Calu3 (cell line): ENCODE data around the gene PDE9A. TPM values are rescaled to one million over a fixed set of nuclear protein-coding genes. Genes with fewer than 3 reads are reported as not detected.

Experiments
- BruUV-seq: library from RNA; stranded (reverse); fragments of 400-500 nt; replicated peaks from 2 replicates; lab custom pipeline; 2021; lab: Mats Ljungman, UMichigan
- CTCF ChIA-PET: fragments of 300-600 bp; sonication (Branson Sonifier 250); formaldehyde crosslinking; loops from one replicate; lab custom pipeline; 2022; ENCODE audit warnings: antibody characterized with exemption; lab: Charles Lee
- DNase-seq: peaks from one replicate; pipeline ENCODE4 v3.0.0; 2022
- H3K27ac Mint-ChIP-seq: one replicate; pipeline ENCODE4 v1.8.0; 2022; ENCODE audit warnings: mixed read lengths; ENCODE audit not compliant: unreplicated experiment
- H3K27me3 Mint-ChIP-seq: one replicate; pipeline ENCODE4 v1.8.0; 2022; ENCODE audit warnings: mixed read lengths; ENCODE audit not compliant: unreplicated experiment
- H3K36me3 Mint-ChIP-seq: one replicate; pipeline ENCODE4 v1.8.0; 2022; ENCODE audit warnings: mild to moderate bottlenecking, moderate library complexity, mixed read lengths; ENCODE audit not compliant: insufficient read depth, unreplicated experiment
- H3K4me1 Mint-ChIP-seq: one replicate; pipeline ENCODE4 v1.8.0; 2022; ENCODE audit warnings: mild to moderate bottlenecking, low read depth, mixed read lengths; ENCODE audit not compliant: unreplicated experiment
- H3K4me3 Mint-ChIP-seq: one replicate; pipeline ENCODE4 v1.8.0; 2022; ENCODE audit warnings: mild to moderate bottlenecking, low read depth, moderate library complexity, mixed read lengths; ENCODE audit not compliant: unreplicated experiment
- H3K9me3 Mint-ChIP-seq: one replicate; pipeline ENCODE4 v1.8.0; 2022; ENCODE audit warnings: low read depth, mixed read lengths; ENCODE audit not compliant: unreplicated experiment
- intact Hi-C: fragments of 100-400 bp; cut with micrococcal nuclease; formaldehyde crosslinking; loops from one replicate; pipeline ENCODE4 v1.10.0; 2022; ENCODE audit not compliant: unreplicated experiment
- total RNA-seq: library from RNA; stranded (reverse); gene quantifications from 2 replicates; pipeline ENCODE4 v1.2.3, GENCODE V29; 2022
- TF ChIP-seq, protein P1 (sequence below): fragments of 200-600 bp; IDR thresholded peaks from one replicate; pipeline ENCODE4 v1.8.0; 2022; ENCODE audit warnings: antibody characterized with exemption; ENCODE audit not compliant: unreplicated experiment

The PDE9A gene
- total RNA-seq, 1 experiment from 2014 or later: 10.9 TPM

DNA sequence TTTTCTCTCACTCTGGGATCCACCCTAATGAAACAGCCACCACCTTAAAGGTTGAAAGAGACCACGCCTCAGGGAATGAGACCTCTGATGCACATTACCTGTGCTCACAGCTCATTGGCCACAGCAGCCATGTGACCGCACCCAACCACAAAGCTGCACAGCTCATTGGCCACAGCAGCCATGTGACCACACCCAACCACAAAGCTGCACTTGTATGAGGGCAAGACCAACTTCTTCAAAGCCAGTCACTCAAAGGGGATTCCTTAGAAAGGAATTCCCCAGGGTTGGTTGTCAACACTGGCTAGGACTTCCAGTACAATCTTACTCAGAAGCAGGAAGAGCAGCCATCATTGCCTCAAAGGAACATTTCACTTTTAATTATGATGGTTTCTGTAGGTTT, 43.6 kb upstream of the PDE9A start:
- Mint-ChIP-seq H3K36me3 (peaks cover 8% of the 10 kb centered on the region), H3K27me3 (no peaks in the 10 kb centered on the region), H3K27ac (no peak overlapping the region), H3K4me1 (peaks cover 24% of the 10 kb centered on the region), H3K4me3 (no peak overlapping the region), H3K9me3 (peaks cover 8% of the 10 kb centered on the region)
- CTCF ChIA-PET: interaction anchor here (0.6 kb wide), 1 partner anchor 64 kb away, joined by 4 read pairs; no protein-coding TSS in a partner anchor
- DNase-seq: no peak
- TF ChIP-seq, protein P1, sequence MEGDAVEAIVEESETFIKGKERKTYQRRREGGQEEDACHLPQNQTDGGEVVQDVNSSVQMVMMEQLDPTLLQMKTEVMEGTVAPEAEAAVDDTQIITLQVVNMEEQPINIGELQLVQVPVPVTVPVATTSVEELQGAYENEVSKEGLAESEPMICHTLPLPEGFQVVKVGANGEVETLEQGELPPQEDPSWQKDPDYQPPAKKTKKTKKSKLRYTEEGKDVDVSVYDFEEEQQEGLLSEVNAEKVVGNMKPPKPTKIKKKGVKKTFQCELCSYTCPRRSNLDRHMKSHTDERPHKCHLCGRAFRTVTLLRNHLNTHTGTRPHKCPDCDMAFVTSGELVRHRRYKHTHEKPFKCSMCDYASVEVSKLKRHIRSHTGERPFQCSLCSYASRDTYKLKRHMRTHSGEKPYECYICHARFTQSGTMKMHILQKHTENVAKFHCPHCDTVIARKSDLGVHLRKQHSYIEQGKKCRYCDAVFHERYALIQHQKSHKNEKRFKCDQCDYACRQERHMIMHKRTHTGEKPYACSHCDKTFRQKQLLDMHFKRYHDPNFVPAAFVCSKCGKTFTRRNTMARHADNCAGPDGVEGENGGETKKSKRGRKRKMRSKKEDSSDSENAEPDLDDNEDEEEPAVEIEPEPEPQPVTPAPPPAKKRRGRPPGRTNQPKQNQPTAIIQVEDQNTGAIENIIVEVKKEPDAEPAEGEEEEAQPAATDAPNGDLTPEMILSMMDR: no peak
- no TSS peak for BruUV-seq
- intact Hi-C loops: loop anchor here (5.0 kb wide), 1 partner anchor 42 kb away; the partner anchor contains the start of gene PDE9A

DNA sequence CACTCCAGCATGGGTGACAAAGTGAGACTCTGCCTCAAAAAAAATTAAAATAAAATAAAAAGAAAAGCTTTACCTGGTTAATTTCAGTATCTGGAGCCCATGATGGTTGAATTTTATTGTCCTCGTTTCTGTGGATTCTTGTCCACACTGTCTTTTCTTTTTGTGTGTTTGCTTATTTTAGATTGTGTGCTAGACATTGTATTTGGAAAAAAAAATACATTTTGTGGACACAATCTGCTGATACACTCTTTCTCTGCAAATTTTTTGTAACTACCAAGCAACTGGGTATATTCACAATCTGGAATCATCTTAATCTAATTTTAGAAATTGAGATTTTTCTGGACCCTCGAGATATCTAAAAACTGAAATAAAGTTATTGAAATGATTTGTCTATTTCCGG, 41.6 kb upstream of the PDE9A start:
- no peaks in the 10 kb centered on the region for H3K36me3 Mint-ChIP-seq
- CTCF ChIA-PET: no interaction called here
- H3K4me1 Mint-ChIP-seq: peaks cover 24% of the 10 kb centered on the region
- no peaks in the 10 kb centered on the region for H3K27me3 Mint-ChIP-seq
- intact Hi-C loops: no loop called here
- peaks cover 4% of the 10 kb centered on the region for H3K9me3 Mint-ChIP-seq
- no TSS peak for BruUV-seq
- no peak overlapping the region for H3K4me3 Mint-ChIP-seq
- DNase-seq: no peak
- TF ChIP-seq, protein P1: no peak
- H3K27ac Mint-ChIP-seq: no peak overlapping the region

DNA sequence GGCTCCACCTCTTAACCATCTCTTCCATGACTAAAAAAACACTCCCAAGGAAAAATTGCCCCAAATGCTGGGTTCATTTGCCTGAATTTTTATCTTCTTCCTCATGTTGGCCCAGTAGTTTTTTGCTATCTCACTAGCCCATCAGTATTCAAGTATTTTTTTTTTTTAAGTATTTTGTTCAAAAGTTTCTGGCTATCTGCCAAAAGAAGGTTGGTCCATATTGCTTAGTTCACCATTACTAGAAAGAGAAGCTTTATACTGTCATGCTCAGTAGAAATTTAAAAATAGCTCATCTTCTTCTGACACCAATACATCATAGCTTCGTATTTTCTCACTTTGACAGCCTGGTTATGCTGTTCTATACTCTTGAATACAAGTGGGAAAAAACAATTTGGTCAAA, 41.0 kb upstream of the PDE9A start:
- intact Hi-C loops: no loop called here
- Mint-ChIP-seq H3K36me3 (no peaks in the 10 kb centered on the region), H3K9me3 (peaks cover 4% of the 10 kb centered on the region), H3K4me1 (peaks cover 20% of the 10 kb centered on the region), H3K4me3 (no peak overlapping the region), H3K27ac (no peak overlapping the region), H3K27me3 (no peaks in the 10 kb centered on the region)
- no peak for DNase-seq
- TF ChIP-seq, protein P1: no peak
- no TSS peak for BruUV-seq
- CTCF ChIA-PET: no interaction called here

DNA sequence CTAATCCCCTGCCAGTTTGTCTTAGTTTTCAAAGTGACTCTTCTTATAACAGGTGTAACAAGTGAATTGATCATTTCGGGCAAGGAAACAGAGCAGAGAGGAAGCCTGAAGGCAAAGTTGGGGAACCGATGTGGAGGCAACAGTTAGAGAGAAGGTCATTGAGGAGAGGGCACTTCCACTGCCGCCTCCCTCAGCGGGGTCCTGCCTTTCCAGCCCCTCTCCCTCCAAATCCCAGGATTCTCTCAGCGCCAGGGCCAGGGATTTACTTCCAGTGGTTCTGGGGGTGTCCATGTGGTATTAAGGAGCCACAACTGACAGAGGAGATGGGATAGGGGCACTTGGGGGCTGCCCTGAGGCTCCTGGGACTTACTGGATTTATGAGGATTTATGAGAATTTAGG, 39.7 kb upstream of the PDE9A start:
- Mint-ChIP-seq H3K4me3 (no peak overlapping the region), H3K27ac (no peak overlapping the region), H3K36me3 (no peaks in the 10 kb centered on the region), H3K4me1 (peaks cover 6% of the 10 kb centered on the region), H3K27me3 (peaks cover 7% of the 10 kb centered on the region), H3K9me3 (peaks cover 4% of the 10 kb centered on the region)
- DNase-seq: no peak
- CTCF ChIA-PET: no interaction called here
- intact Hi-C loops: no loop called here
- no TSS peak for BruUV-seq
- TF ChIP-seq, protein P1: no peak
